Stimulated activated CD8-positive, alpha-beta memory T cell treated with anti-CD3 and anti-CD28 coated beads, Interleukin-2, amount 100 ng/mL, for 48 hours (primary cell): ENCODE results near the gene NDUFAB1.
"Not testable (repeated sequence)": the region's sequence is repeated elsewhere in the genome, so short reads cannot be mapped to it uniquely, and the experiment has no call there.

Source experiments
- DNase-seq, 2 donors: peaks; one replicate each; pipeline ENCODE4 v3.0.0-alpha.2; 2020; ENCODE audit warnings: low read depth in 2 of 2

The NDUFAB1 gene

GRCh38 chr16:23554536-23554935, 41.6 kb downstream of the NDUFAB1 start:
- DNase-seq: no peak

DNA sequence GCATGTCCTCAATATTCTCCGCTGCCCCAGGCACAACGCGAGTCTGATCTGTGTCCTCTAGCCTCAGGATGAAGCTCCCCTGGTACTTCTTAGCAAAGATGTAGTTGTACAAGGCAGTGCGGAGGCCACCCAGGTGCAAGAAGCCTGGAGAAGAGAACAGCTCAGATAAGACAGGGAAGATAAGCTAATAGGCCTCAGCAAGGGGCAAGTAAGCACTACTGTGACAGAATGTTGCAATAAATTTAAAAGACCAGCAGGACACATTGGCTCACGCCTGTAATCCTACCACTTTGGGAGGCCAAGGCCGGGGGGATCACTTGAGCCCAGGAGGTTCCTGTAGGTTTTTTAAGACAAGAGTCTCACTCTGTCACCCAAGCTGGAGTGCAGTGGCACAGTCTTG, 44.0 kb downstream of the NDUFAB1 start:
- no peak for DNase-seq

DNA sequence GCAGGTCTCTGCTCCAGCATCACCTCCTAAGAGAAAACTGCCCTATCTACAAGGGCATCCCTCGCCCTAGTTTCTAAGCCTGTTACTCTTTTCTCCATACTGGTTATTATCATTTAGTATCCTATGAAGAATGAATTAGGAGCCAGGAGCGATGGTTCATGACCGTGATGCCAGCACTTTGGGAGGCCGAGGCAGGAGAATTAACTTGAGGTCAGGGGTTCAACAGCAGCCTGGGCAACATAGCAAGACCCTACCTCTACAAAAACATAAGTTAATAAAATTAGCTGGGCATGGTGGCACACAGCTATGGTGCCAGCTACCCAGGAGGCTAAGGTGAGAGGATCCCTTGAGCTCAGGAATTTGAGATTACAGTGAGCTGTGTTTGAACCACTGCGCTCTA, 46.2 kb downstream of the NDUFAB1 start:
- DNase-seq: no peak

GRCh38 chr16:23544436-23544835, 51.7 kb downstream of the NDUFAB1 start:
- no peak for DNase-seq

GRCh38 chr16:23540817-23541178, 55.3 kb downstream of the NDUFAB1 start:
- not testable (repeated sequence) for DNase-seq

DNA sequence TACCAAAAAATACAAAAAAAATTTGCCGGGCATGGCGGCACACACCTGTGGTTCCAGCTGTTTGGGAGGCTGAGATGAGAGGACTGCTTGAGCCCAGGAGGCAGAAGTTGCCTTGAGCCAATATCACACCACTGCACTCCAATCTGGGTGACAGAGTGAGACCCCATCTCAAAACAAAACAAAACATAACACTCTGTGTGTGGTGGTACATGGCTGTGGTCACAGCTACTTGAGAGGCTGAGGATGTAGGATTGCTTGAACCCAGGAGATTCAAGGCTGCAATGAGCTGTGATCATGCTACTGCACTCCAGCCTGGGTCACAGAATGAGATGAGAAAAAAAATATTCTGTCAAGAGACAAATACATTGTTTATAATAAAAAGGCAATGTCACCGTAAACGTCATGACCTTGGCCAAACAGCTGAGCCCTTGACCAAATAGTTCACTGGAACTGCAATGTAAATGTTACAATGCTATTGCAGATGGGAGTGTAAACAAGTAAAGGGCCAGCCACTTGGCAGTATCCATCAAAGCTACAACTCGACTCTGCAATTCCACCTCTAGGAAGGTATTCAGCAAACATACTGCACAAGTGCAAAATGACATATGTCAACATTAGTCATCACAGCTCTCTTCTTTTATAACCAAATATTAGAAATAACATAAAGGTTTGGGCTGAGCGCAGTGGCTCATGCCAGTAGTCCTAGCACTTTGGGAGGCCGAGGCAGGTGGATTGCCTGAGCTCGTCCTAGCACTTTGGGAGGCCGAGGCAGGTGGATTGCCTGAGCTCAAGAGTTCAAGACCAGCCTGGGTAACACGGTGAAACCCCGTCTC, 55.9 kb downstream of the NDUFAB1 start:
- no peak for DNase-seq

DNA sequence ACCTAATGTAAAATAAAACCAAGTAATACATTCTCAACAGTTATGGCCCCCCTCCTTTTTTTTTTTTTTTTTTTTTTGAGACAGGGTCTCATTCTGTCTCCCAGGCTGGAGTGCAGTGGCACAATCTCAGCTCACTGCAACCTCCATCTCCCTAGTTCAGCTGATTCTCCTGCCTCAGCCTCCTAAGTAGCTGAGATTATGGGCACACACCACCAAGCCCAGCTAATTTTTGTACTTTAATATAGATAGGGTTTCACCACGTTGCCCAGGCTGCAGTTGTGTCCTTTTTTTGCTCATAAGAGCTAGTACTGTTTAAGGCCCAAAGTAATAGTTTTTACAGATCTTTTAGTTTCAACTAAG, 57.2 kb downstream of the NDUFAB1 start:
- DNase-seq: no peak

DNA sequence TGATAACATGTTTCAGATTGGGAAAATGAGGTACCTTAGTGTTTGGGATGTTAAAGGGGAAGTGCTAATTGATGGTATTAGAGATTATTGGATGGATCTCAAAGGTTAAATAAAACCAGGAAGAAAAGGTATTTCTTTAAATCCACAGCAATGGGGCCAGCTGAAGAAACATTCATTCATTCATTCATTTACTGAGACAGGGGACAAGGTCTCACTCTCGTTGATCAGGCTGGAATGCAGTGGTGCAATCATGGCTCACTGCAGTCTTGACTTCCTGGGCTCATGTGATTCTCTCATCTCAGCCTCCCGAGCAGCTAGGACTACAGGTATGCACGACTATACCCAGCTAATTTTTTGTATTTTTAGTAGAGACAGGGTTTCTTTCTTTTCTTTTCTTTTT, 58.7 kb downstream of the NDUFAB1 start:
- DNase-seq: no peak

DNA sequence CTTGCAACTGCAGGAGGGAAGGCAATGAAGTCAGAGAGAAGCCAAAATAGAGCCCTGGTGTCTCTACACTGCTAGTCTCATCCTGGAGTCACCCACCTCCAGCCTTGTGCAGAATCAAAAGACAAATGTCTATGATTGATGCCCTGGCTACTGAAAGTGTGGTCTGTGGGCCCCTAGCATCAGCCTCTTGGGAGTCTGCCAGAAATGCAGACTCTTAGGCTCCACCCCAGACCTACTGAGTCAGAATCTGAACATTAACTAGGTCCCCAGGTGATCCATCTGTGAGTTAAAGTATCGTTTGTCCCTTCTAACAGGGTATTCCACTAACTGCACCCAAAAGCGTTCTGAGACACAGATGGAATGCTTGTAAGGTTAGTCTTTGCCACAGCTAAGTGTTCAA, 60.2 kb downstream of the NDUFAB1 start:
- DNase-seq: no peak

- no peak for DNase-seq
Observed at GRCh38 chr16:23534868-23535860, 61.0 kb downstream of the NDUFAB1 start.

GRCh38 chr16:23532448-23532847, 63.7 kb downstream of the NDUFAB1 start:
- DNase-seq: no peak
